Activated naive CD8-positive, alpha-beta T cell (primary cell): ENCODE measurements around the gene MSI2.
A peak's percentile ranks its signal among the peaks of the same experiment; 100 is the strongest.

Experiments
- H3K27ac Mint-ChIP-seq: one replicate; pipeline ENCODE4 v1.8.0; 2021; ENCODE audit warnings: mixed read lengths
- H3K27me3 Mint-ChIP-seq: one replicate; pipeline ENCODE4 v1.8.0; 2021; ENCODE audit warnings: mixed read lengths
- H3K36me3 Mint-ChIP-seq: one replicate; pipeline ENCODE4 v1.8.0; 2021; ENCODE audit warnings: mixed read lengths
- H3K4me1 Mint-ChIP-seq: one replicate; pipeline ENCODE4 v1.8.0; 2021; ENCODE audit warnings: low read depth, mixed read lengths
- H3K4me3 Mint-ChIP-seq: one replicate; pipeline ENCODE4 v1.8.0; 2021; ENCODE audit warnings: mild to moderate bottlenecking, mixed read lengths
- H3K9me3 Mint-ChIP-seq: one replicate; pipeline ENCODE4 v1.8.0; 2021; ENCODE audit warnings: low read depth, mixed read lengths

The MSI2 gene

GRCh38 chr17:57234739-57235092, 21.6 kb upstream of the MSI2 start:
- Mint-ChIP-seq H3K27ac (no peak overlapping the region), H3K27me3 (peaks cover 14% of the 10 kb centered on the region), H3K4me1 (no peaks in the 10 kb centered on the region), H3K4me3 (no peak overlapping the region), H3K9me3 (no peaks in the 10 kb centered on the region), H3K36me3 (peaks cover 2% of the 10 kb centered on the region)

- Mint-ChIP-seq H3K9me3 (no peaks in the 10 kb centered on the region), H3K27me3 (peaks cover 14% of the 10 kb centered on the region), H3K4me1 (no peaks in the 10 kb centered on the region), H3K27ac (no peak overlapping the region), H3K4me3 (no peak overlapping the region), H3K36me3 (peaks cover 2% of the 10 kb centered on the region)
Measured at GRCh38 chr17:57235124-57235523, 21.2 kb upstream of the MSI2 start.

- H3K27ac Mint-ChIP-seq, result no peak overlapping the region
Measured at GRCh38 chr17:57236686-57237299, 19.5 kb upstream of the MSI2 start.

GRCh38 chr17:57240648-57241047, 15.7 kb upstream of the MSI2 start:
- Mint-ChIP-seq H3K27me3 (peaks cover 2% of the 10 kb centered on the region), H3K27ac (no peak overlapping the region), H3K9me3 (no peaks in the 10 kb centered on the region), H3K4me1 (no peaks in the 10 kb centered on the region), H3K4me3 (no peak overlapping the region), H3K36me3 (no peaks in the 10 kb centered on the region)

More at GRCh38 chr17:57236686-57237299, 19.5 kb upstream of the MSI2 start:
- H3K27me3 Mint-ChIP-seq, result peaks cover 13% of the 10 kb centered on the region
- peaks cover 2% of the 10 kb centered on the region for H3K36me3 Mint-ChIP-seq
- H3K9me3 Mint-ChIP-seq, result no peaks in the 10 kb centered on the region
- H3K4me3 Mint-ChIP-seq, result no peak overlapping the region
- no peaks in the 10 kb centered on the region for H3K4me1 Mint-ChIP-seq

GRCh38 chr17:57242148-57242547, 14.2 kb upstream of the MSI2 start:
- no peak overlapping the region for H3K27ac Mint-ChIP-seq
- no peaks in the 10 kb centered on the region for H3K9me3 Mint-ChIP-seq
- no peak overlapping the region for H3K4me3 Mint-ChIP-seq
- H3K36me3 Mint-ChIP-seq, result no peaks in the 10 kb centered on the region
- no peaks in the 10 kb centered on the region for H3K4me1 Mint-ChIP-seq
- no peaks in the 10 kb centered on the region for H3K27me3 Mint-ChIP-seq

GRCh38 chr17:57243171-57243622, 13.1 kb upstream of the MSI2 start:
- Mint-ChIP-seq H3K36me3 (no peaks in the 10 kb centered on the region), H3K27me3 (no peaks in the 10 kb centered on the region), H3K9me3 (no peaks in the 10 kb centered on the region), H3K27ac (no peak overlapping the region), H3K4me1 (no peaks in the 10 kb centered on the region), H3K4me3 (no peak overlapping the region)

- Mint-ChIP-seq H3K9me3 (peaks cover 12% of the 10 kb centered on the region), H3K27me3 (no peaks in the 10 kb centered on the region), H3K4me1 (no peaks in the 10 kb centered on the region), H3K36me3 (peaks cover 6% of the 10 kb centered on the region), H3K27ac (no peak overlapping the region), H3K4me3 (no peak overlapping the region)
Measured at GRCh38 chr17:57245786-57246185, 10.5 kb upstream of the MSI2 start.

- Mint-ChIP-seq H3K4me1 (no peaks in the 10 kb centered on the region), H3K4me3 (no peak overlapping the region), H3K27ac (no peak overlapping the region), H3K9me3 (peaks cover 15% of the 10 kb centered on the region), H3K36me3 (peaks cover 6% of the 10 kb centered on the region), H3K27me3 (no peaks in the 10 kb centered on the region)
Measured at GRCh38 chr17:57246257-57246656, 10.1 kb upstream of the MSI2 start.

GRCh38 chr17:57247261-57247660, 9.1 kb upstream of the MSI2 start:
- peaks cover 18% of the 10 kb centered on the region for H3K9me3 Mint-ChIP-seq
- H3K27ac Mint-ChIP-seq, result no peak overlapping the region
- H3K4me1 Mint-ChIP-seq, result no peaks in the 10 kb centered on the region
- peaks cover 6% of the 10 kb centered on the region for H3K36me3 Mint-ChIP-seq
- no peaks in the 10 kb centered on the region for H3K27me3 Mint-ChIP-seq
- H3K4me3 Mint-ChIP-seq, result no peak overlapping the region

GRCh38 chr17:57247913-57248312, 8.4 kb upstream of the MSI2 start:
- Mint-ChIP-seq H3K9me3 (peaks cover 18% of the 10 kb centered on the region), H3K36me3 (peaks cover 6% of the 10 kb centered on the region), H3K27me3 (no peaks in the 10 kb centered on the region), H3K27ac (no peak overlapping the region), H3K4me1 (no peaks in the 10 kb centered on the region), H3K4me3 (no peak overlapping the region)

- peaks cover 6% of the 10 kb centered on the region for H3K36me3 Mint-ChIP-seq
- H3K4me1 Mint-ChIP-seq, result no peaks in the 10 kb centered on the region
- H3K4me3 Mint-ChIP-seq, result no peak overlapping the region
- H3K9me3 Mint-ChIP-seq, result peaks cover 18% of the 10 kb centered on the region
- H3K27ac Mint-ChIP-seq, result no peak overlapping the region
- H3K27me3 Mint-ChIP-seq, result no peaks in the 10 kb centered on the region
Measured at GRCh38 chr17:57249520-57249919, 6.8 kb upstream of the MSI2 start.

- Mint-ChIP-seq H3K4me3 (no peak overlapping the region), H3K27me3 (no peaks in the 10 kb centered on the region), H3K27ac (no peak overlapping the region), H3K36me3 (peaks cover 6% of the 10 kb centered on the region), H3K4me1 (peaks cover 6% of the 10 kb centered on the region), H3K9me3 (peaks cover 18% of the 10 kb centered on the region)
Measured at GRCh38 chr17:57251211-57251787, 5.0 kb upstream of the MSI2 start.

- Mint-ChIP-seq H3K27me3 (no peaks in the 10 kb centered on the region), H3K36me3 (peaks cover 6% of the 10 kb centered on the region), H3K4me1 (peaks cover 14% of the 10 kb centered on the region), H3K4me3 (no peak overlapping the region), H3K27ac (peak overlapping the region; percentile 0), H3K9me3 (peaks cover 18% of the 10 kb centered on the region)
Measured at GRCh38 chr17:57253362-57254065, 2.8 kb upstream of the MSI2 start.

GRCh38 chr17:57255182-57255775, 1.0 kb upstream of the MSI2 start:
- no peaks in the 10 kb centered on the region for H3K27me3 Mint-ChIP-seq
- H3K4me1 Mint-ChIP-seq, result peaks cover 32% of the 10 kb centered on the region
- peaks cover 3% of the 10 kb centered on the region for H3K36me3 Mint-ChIP-seq
- peak overlapping the region; percentile 83 for H3K4me3 Mint-ChIP-seq
- peaks cover 6% of the 10 kb centered on the region for H3K9me3 Mint-ChIP-seq
- peak overlapping the region; percentile 42 for H3K27ac Mint-ChIP-seq

GRCh38 chr17:57256708-57257112, 387 bp downstream of the MSI2 start:
- H3K27me3 Mint-ChIP-seq, result no peaks in the 10 kb centered on the region
- H3K9me3 Mint-ChIP-seq, result no peaks in the 10 kb centered on the region
- H3K4me1 Mint-ChIP-seq, result peaks cover 46% of the 10 kb centered on the region
- peak overlapping the region; percentile 58 for H3K27ac Mint-ChIP-seq
- H3K4me3 Mint-ChIP-seq, result peak overlapping the region; percentile 87
- H3K36me3 Mint-ChIP-seq, result peaks cover 5% of the 10 kb centered on the region
